ENCODE measurements around the gene PAM. TPM values are rescaled to one million over a fixed set of nuclear protein-coding genes. Genes with fewer than 3 reads are reported as not detected.

Gene PAM
- total RNA-seq, 4 donors from 2014 or later: 132 to 224 (median 184) TPM

GRCh38 chr5:102796009-102796408 is 40.9 kb downstream of the PAM start:
- peaks cover 0 to 23% (median 1%) of the 10 kb centered on the region in 4 donors for H3K4me1 ChIP-seq
- no peak overlapping the region for H3K4me3 ChIP-seq
- H3K27ac ChIP-seq: no peak overlapping the region
- no peaks in the 10 kb centered on the region for H3K9me3 ChIP-seq
- no peaks in the 10 kb centered on the region for H3K27me3 ChIP-seq
- 79 to 94% methylated on average over 2 of the region's 2 CpGs for WGBS, 2 donors
- H3K36me3 ChIP-seq: no peaks in the 10 kb centered on the region
- DNase-seq (ENCODE audit: low spot score in 2 of 2): no peak
- TF ChIP-seq EP300 (IDR thresholded peaks at IDR 0.05) (no peak), POLR2A (IDR thresholded peaks at IDR 0.05) (no peak)
- TF ChIP-seq, protein P1, sequence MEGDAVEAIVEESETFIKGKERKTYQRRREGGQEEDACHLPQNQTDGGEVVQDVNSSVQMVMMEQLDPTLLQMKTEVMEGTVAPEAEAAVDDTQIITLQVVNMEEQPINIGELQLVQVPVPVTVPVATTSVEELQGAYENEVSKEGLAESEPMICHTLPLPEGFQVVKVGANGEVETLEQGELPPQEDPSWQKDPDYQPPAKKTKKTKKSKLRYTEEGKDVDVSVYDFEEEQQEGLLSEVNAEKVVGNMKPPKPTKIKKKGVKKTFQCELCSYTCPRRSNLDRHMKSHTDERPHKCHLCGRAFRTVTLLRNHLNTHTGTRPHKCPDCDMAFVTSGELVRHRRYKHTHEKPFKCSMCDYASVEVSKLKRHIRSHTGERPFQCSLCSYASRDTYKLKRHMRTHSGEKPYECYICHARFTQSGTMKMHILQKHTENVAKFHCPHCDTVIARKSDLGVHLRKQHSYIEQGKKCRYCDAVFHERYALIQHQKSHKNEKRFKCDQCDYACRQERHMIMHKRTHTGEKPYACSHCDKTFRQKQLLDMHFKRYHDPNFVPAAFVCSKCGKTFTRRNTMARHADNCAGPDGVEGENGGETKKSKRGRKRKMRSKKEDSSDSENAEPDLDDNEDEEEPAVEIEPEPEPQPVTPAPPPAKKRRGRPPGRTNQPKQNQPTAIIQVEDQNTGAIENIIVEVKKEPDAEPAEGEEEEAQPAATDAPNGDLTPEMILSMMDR (IDR thresholded peaks at IDR 0.05): no peak

- Histone ChIP-seq H3K4me1 (peaks cover 0 to 23% (median 1%) of the 10 kb centered on the region in 4 donors), H3K27ac (no peak overlapping the region), H3K27me3 (no peaks in the 10 kb centered on the region), H3K4me3 (no peak overlapping the region), H3K9me3 (no peaks in the 10 kb centered on the region), H3K36me3 (no peaks in the 10 kb centered on the region)
- DNase-seq (ENCODE audit: low spot score in 2 of 2): no peak
- WGBS, 2 donors: 74 to 77% methylated on average over 2 of the region's 2 CpGs
- TF ChIP-seq, protein P1 (IDR thresholded peaks at IDR 0.05): no peak
- TF ChIP-seq EP300 (IDR thresholded peaks at IDR 0.05): no peak
- TF ChIP-seq POLR2A (IDR thresholded peaks at IDR 0.05): no peak
Measured at GRCh38 chr5:102796498-102796897, 41.4 kb downstream of the PAM start.

DNA sequence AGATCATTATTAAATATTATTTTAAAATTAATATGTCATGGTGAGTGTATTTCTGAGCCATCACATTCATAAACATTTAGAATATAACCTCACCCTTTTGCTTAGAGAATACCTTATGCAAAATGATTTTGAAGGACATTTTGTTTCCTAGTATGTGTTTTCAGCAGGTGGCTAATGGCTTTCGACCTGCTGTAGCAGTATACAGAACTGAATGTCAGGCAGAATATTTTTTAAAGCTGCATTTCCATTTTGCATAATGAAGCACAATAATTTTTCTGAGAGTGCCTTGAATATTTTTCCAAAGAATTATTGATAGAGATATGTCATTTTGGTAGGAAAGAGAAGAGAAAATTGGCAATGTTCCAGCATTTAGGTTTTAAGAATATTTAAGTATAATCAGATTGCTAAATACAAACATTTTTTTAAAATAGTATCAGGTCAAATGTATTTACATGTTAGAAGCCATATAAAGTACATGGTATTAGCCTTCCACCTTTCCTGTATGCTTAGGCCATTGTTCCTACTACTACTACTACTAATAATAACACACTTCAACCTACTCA is 42.3 kb downstream of the PAM start:
- TF ChIP-seq POLR2A (IDR thresholded peaks at IDR 0.05) (no peak), EP300 (IDR thresholded peaks at IDR 0.05) (no peak)
- TF ChIP-seq, protein P1 (IDR thresholded peaks at IDR 0.05): no peak
- 93 to 94% methylated on average over 1 of the region's 1 CpG for WGBS, 2 donors
- Histone ChIP-seq H3K36me3 (no peaks in the 10 kb centered on the region), H3K4me1 (peaks cover 0 to 23% (median 1%) of the 10 kb centered on the region in 4 donors), H3K9me3 (no peaks in the 10 kb centered on the region), H3K4me3 (no peak overlapping the region), H3K27me3 (no peaks in the 10 kb centered on the region), H3K27ac (no peak overlapping the region)
- no peak for DNase-seq (ENCODE audit: low spot score in 2 of 2)

DNA sequence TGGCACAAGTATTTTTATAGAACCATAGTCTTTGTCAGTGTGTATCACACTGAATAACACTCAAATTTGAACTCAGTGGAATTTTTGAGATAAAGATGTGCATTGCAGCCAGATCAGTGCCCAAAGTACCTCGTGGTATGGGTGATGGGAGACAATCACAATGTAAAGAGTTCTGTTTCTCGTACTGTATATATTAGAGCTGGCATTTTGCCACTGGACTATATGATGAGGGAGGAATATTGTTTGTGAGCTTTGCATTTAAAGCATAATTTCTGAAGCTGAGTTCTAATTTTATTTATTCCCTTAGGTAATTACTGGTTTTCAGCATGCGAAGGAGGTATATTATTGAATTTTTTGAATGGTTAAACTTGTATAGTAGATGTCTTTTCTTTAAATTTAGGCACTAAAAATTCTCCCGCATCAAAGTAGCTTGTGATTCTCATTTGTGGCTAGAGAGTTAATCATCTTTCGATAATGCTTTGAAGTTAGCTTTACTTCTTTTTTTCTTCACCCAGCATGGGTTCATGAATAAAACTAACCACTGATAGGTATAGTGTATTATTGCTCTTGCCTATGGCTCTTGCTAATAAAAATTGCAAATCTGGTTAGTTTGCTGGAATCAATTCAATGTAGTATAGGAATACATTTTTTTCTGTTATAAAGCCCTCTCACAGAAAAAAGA is 43.1 kb downstream of the PAM start:
- H3K4me3 ChIP-seq: no peak overlapping the region
- peaks cover 0 to 23% (median 1%) of the 10 kb centered on the region in 4 donors for H3K4me1 ChIP-seq

DNA sequence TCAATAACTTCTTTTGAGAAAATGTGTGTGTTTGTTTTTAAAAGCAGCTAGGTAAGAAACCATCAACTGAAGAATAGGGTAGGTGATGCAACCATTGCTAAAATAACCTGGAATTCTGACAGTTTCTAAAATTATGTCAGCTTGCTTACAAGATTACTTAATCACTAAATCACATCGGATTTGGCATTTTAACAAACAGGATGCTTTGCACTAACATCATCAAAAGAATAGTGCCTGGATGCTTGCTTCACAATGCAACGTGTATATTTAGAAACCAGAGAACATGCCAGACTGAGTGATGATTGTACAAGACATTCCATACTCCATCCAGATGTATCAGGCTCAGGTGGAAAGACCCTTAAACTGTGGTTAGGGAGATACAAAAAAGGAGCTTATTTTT is 43.9 kb downstream of the PAM start:
- 42 to 49% methylated on average over 2 of the region's 2 CpGs for WGBS, 2 donors
- no peak for DNase-seq (ENCODE audit: low spot score in 2 of 2)
- Histone ChIP-seq H3K4me1 (peaks cover 0 to 23% (median 1%) of the 10 kb centered on the region in 4 donors), H3K36me3 (no peaks in the 10 kb centered on the region), H3K9me3 (no peaks in the 10 kb centered on the region), H3K27me3 (no peaks in the 10 kb centered on the region), H3K4me3 (no peak overlapping the region), H3K27ac (no peak overlapping the region)
- TF ChIP-seq EP300 (IDR thresholded peaks at IDR 0.05) (no peak), POLR2A (IDR thresholded peaks at IDR 0.05) (no peak)
- TF ChIP-seq, protein P1 (IDR thresholded peaks at IDR 0.05): no peak

More for the DNA sequence above, 43.1 kb downstream of the PAM start:
- Histone ChIP-seq H3K36me3 (no peaks in the 10 kb centered on the region), H3K27ac (no peak overlapping the region), H3K9me3 (no peaks in the 10 kb centered on the region), H3K27me3 (no peaks in the 10 kb centered on the region)
- TF ChIP-seq POLR2A (IDR thresholded peaks at IDR 0.05) (no peak), EP300 (IDR thresholded peaks at IDR 0.05) (no peak)
- TF ChIP-seq, protein P1 (IDR thresholded peaks at IDR 0.05): no peak
- WGBS, 2 donors: 88 to 89% methylated on average over 5 of the region's 5 CpGs
- DNase-seq (ENCODE audit: low spot score in 2 of 2): no peak
